HG03095 (cell line): ENCODE data around the gene ARX.

Source experiments
- ATAC-seq: cut with Tn5 transposase; IDR thresholded peaks from one replicate; pipeline ENCODE4 v1.9.1; 2021; ENCODE audit warnings: moderate library complexity; ENCODE audit not compliant: unreplicated experiment

Gene ARX

DNA sequence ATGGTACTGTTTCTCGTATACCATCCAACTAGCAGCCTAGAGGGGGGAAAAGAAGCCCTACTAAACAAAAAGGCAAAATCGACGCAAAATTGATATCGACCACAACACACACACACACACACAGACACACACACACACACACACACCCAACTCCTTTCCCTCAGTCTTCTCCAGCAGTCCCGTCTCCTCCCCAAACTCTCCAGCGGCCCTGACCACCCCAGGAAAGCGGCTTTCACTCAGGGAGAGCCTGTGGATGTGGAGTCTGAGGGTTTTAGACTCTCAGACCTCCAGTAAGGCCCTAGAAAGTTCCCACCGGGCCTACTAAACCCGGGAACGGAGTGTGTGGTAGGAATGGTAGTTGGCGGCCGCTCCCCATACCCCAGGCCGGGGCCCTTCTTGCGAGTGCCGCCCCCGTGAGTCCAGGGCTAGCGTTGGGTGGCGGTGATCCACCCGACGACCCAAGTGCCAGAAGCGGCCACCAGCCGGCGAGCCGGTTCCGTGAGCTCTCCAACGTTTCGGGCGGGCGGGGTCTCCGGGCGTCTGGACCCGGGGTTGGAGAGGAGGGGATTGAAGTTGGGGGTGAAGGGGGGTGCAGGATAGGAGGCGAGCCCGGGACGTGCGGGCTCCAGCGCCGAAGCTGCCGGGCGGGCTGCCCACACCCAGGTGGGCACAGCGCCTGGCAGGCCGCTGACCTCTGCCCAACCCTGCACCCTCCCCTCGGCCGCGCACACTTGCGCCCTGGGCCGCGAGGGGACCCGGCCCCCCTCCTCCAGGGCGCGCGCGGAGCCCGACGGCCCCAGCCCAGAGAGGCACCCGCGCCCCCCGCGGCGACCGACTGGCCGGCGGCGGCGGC, 13.7 kb downstream of the ARX start:
- ATAC-seq = no peak

DNA sequence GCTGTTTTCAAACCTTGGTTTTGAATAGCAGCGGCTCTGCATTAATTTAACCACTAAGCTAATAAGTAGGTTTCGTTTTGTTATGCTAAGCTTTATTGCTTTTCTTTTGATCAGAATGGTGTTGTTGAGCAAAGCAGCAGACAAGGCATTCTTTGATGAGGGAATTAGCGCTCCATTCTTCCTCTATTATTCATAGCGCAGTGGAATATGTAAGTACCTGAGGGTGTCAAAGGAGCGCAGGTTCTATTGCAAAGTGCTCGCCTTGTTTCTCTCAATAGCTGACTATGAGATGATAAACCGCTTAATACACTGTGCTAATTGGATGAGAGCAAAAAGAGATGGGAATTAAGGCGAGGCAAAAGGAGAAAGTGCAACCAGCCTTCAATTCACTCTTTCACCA, 16.3 kb downstream of the ARX start:
- ATAC-seq = no peak

DNA sequence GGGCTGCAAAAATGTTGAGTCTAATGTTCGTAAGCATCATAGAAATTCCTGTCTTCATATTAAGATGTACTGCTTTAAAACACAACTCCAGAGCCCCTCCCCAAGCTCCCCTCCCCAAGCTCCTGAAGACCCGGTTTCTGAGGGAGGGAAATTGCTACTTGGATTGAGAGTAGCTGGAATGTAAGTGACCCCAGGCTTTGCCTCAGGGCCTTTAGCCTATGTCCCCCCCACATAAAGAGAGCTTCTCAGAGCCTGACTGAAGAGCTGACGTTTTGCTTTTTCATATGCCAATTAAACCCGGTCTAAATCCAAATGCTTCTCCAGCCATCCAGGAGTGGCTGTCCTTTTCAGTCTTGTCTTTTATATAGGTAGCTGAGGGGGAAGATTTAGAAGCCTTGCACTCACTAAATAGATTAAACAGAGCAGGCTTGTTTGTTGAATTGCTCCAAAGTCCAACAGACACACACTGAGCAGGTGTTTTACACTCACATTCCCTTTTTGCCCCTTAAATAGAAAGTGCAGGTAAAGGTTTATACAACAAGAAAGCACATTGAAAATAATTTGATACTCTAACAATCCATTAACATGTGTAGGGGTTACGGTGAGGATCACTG, 19.6 kb downstream of the ARX start:
- ATAC-seq = no peak

DNA sequence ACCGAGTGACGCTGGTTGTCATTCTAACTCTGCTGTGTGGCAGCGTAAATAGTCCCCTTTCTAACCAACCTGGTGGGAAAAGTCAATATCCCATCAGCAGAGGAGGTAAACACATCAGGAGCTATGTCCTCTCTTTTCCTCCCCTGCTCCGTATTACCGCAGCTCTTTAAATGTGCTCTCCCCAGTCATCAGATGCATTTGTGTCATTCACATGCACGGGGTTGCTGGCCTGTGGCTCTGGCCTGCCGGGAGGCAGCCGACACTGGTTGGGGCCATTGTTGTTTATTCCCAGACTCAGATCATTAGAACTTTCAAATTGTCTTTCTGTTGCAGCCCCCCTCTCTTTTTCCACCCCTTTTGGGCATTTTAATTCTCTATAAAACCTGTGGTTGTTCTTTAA, 21.9 kb downstream of the ARX start:
- no peak for ATAC-seq

DNA sequence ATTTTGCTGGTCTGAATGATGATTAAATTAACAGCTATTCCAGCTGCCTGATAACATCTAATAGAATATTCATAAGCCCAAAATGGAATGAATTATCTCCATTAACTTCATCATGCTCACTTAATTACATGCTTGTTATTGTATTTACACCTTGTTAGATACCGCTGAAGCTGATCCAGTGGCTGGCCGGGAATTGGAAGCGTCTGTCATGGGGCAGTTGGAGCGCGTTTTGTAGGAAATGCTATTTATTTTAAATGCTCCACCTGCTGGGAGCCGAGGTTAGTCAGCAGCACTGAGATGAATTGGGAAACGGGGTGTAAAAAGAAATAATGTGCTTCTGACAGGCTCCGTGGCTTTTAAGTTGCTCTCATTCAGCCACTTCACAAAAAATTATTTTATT, 25.2 kb downstream of the ARX start:
- ATAC-seq = no peak

DNA sequence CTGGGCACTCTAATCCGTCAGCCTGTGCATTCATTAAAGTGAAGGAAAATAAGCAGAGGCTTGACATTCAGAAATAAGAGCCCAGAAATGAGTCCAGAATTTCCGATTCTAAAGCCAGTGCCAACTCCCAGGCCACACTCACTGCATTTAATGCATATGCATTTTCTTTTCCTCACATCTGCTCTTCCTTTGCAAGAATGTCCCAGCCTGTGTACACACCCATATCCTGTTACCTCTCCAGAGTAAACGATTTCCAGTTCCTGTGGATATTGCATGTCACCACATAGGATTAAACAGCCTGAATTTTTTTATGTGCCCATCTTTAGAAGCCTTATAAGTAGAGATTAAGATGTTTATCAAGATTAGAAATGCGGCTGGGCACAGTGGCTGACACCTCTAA, 27.5 kb downstream of the ARX start:
- no peak for ATAC-seq

DNA sequence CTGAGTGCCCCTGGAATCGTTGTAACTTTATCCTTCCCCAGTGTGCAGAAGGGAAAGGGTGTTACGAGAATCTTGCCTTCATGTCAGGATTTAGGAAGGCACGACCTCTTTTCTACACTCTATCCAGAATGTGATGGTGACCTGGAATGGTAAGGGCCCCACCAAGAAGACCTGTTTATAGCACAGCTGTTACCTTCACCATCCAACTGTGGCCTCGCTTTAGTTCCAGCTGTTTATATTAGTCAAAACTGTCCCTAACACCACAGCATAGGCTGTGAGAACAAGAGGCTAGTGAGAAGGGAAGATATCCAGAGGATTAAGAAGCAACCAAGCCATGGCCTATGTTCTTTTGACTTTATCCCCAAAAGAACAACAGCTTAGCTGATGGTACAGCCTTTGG, 28.0 kb downstream of the ARX start:
- ATAC-seq = no peak

DNA sequence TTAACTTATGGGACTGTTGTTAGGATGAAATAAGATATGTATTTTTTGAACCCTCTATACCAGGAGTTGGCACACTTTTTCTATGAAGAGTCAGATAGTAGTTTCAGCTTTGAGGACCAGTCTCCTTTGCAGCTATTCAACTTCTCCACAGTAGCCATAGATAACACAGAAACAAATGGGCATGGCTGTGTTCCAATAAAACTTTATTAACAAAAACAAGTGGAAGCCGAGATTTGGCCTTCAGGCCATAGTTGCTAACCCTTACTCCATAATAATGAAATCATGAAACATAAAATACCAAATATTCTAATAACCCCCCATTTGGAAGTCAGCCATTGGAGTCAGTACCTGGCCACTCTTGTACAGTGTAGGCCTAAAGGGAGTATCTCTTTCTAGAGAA, 30.6 kb downstream of the ARX start:
- no peak for ATAC-seq

DNA sequence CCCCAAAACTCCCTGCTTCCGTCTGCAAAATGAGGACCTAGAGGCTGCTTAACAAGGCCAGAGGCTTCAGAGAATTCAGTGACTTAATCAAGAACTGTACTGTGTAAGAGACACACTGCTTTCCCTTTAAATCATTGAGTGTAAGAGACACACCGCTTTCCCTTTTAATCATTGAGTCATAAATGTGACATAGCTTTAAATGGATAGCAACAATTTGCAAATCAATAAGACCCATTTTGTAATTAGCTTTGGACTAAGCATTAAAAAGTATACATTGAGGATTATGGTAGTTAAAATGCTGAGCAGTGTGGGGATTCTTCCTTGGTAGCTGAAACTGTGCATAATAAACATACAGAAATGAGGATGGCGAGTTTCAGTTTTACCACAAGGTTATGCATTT, 31.8 kb downstream of the ARX start:
- no peak for ATAC-seq

DNA sequence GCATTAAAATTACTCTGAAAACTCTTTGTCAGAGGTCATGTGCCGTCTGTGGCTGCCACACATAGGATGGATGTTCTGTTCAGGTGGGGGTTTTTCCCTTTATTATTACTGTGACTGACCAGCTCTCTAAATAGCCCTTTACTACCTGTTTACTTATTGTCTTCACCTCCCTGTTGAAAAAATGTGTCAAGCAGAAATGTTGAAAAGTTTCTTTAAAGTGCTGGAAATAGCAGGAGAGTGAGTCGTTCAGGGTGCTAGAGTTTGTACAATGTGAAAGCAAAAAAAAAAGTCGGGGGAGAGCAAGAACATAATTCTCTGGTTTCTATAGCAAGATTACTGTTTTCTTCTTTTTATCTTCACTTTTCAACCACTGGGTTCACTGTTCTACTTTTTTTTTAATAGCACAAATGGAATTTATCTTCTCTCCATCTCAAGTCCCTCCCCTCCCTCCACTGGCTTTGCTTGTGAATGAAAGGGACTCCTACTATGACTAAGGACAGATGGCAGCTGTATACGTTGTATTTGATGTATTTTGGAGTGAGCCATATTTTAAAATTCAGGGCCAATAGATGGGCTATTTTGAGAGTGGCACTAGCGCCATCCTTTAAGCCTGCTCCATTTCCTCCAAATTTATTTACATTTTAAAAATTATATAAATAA, 33.3 kb downstream of the ARX start:
- no peak for ATAC-seq

DNA sequence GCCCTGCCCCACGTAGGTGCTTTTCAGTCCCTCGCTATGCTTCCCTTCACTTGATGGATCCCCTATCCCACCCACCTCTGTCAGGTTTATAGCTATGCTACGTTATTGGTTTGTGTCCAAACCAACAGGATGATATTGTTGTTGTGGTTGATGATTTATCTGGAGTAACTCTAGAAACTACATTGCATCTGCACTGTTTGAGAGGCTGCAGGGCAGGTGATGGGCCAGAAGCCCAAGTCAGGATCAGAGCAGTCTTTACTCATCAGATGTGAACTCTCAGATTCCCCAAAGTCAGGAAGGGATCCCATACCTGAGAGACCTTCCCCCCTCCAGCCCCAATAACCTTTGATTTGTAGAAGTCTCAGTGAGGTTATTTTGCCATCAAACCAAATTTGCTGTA, 34.7 kb downstream of the ARX start:
- ATAC-seq = no peak

DNA sequence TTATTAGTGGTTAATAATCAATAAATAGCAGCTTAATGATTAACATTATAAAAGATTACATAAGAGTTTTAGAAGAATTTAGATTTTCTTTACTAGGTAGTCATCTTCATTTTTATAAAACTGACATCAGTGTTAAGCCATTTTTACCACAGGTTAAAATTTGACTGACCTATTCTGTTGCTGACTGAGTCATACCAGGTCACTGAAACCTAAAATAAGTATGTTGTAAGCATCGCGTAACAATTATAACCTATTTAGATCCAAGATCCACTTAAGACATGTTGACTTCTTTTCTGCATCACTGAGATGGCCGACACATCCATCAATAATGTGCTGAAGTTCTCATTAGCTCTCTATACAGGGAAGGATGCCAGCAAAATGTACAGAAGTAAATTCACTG, 36.7 kb downstream of the ARX start:
- ATAC-seq = no peak

DNA sequence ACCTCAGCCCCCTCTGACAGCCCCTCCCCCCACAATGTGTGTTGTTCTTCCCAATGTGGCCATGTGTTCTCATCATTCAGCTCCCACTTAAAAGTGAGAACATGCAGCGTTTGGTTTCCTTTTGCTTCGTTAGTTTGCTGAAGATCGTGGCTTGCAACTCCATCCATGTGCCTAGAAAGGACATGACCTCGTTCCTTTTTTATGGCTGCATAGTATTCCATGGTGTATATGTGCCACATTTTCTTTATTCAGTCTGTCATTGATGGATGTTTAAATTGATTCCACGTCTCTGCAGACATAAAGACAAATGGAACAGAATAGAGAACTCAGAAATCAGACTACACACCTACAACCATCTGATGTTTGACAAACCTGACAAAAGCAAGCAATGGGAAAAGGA, 46.0 kb downstream of the ARX start:
- no peak for ATAC-seq

DNA sequence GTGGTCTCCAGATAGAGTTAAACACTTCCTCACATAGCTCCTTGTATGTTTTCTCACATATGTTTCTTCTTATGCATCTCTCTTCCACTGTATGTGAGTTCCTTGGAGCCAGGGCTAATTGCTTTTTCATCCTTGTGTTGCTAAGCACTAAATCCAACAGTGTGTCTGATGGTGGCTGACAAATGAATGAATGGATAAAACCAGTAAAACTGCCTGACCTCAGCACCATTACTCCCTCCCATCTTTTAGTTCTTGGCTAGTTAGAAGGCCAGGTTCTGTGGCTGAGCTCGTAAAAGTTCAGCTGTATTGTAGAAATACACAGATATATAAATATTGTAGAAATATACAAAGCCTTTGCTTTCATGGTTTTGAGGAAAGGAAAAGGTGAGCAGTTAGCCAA, 50.4 kb downstream of the ARX start:
- ATAC-seq = no peak

DNA sequence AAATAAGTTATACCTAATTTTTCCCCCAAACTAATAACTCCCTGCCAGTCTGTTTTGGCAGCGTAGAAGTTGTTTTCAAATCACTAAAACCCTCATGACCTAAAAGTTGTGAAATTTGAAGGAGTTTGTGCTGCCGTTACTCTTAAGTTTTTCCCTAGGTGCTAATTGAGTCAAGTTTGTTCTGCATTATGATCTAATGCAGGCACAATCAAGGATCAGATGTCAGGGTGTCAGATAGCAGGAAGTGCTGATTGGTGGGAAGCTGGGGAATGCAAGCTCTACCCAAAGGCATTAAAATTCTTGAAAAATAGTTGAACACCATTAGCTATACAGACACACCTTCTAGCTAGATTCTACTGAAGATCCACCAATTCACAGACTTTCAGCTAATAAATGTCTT, 51.9 kb downstream of the ARX start:
- ATAC-seq = no peak

DNA sequence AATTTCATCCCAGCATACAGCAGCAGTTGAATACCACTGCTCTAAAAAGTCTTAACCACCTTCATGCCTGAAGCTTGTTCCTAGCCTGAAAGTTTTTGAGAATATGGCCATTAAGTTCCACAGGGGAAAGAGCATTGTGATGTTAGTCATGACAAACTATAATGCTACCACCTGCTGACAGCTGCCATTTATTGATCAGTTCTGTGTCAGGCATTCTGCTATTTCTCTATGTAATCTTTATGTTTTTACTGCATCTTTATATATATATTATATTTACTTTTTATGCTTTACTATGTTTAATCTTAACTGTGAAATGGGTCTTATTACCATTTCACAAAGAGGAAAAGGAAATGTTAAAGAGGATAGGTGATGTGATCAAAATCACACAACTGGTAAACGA, 54.0 kb downstream of the ARX start:
- ATAC-seq = no peak

DNA sequence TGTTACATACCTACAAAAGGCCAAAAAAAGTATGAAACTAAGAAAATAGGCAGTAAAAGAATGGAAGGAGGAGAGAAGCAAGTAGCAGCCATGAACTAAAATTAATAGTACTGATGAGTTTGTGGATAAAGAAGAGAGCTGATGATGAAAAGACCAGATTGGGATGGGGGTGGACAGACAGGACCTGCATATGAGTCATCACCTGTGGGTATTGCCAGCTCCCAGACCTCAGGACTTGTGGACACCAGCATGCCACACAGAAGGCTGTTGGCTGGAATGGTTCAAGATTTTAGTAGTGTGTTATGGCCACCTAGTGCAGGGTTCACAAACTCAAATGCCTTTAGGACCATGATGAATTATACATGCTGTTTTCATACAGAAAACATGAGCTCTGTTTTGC, 58.9 kb downstream of the ARX start:
- ATAC-seq = no peak

DNA sequence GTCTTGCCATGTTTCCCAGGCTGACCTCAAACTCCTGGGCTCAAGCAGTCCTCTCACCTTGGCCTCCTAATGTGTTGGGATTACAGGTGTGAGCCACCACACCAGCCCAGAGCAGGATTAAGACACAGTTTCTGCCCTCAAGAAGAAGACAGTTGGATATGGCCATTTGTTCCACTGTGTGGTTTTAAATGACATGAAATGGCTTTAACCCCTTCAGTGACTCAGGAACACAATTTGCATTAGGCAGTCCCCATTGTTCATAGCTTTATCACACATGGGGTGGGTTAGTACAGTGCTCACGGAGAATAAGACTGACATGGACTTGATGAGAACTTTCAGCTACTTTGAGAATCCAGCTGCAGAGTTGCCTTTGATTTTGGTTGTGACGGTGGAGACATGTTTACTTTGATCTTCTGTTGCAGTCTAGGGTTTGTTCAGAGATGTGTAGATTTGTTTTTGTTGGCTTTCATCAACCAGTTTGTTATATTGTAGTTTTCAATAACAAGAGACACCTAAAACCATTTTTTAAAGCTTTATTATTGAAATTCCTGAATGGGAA, 60.3 kb downstream of the ARX start:
- no peak for ATAC-seq

DNA sequence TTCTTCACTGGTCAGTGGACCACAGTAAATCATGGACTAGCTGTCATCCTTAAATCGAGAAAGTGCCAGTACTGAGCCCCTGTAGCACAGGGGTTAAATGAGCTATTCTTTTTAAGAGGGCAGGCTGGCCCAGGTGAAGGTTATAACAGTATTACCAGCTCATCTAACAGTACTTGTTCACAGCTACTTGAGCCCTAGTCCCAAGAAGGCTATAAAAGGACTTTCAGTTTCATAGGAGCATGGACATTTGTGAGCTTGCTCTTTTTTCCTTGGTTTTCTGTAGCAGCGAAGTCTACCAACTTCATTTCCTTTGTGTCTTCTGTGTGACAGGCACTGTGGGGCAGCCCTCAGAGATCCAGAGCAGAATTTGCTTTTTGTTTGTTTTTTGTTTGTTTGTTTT, 61.0 kb downstream of the ARX start:
- ATAC-seq = no peak
